ENCODE results near the gene COPG1.

DNA sequence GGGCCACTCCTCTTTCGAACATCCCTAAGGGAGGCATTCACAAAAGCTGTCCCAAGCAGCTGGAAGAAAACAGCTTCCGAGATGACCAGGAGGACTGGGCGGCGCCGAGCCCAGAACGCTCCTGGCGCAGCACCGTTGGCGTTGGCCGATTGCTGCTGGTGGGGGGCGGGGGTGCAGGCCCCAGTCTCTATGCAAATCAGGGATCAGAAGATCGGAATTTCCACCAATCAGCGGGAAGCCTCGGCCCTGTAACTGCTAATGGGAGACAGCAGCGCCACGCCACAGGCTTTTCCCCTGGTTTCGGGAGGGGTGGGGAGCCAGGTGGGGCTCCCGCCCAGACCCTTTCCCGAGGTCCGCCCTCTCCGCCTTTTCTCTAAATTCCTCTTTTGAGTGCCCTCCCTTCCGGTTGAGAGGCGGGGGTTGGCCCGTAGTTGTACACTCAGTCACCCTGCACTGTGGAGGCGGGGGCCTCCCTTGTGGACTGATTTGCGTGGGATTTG lies 56.2 kb downstream of the COPG1 start:
- TF ChIP-seq CTCF (IDR thresholded peaks at IDR 0.05) = no peak
- no peak for TF ChIP-seq POLR2AphosphoS5 (IDR thresholded peaks at IDR 0.05; ENCODE audit: low read depth, low read length)
- TF ChIP-seq TCF7L2 (IDR thresholded peaks at IDR 0.05; ENCODE audit: low read depth, low read length) = no peak
- TF ChIP-seq, protein P1, sequence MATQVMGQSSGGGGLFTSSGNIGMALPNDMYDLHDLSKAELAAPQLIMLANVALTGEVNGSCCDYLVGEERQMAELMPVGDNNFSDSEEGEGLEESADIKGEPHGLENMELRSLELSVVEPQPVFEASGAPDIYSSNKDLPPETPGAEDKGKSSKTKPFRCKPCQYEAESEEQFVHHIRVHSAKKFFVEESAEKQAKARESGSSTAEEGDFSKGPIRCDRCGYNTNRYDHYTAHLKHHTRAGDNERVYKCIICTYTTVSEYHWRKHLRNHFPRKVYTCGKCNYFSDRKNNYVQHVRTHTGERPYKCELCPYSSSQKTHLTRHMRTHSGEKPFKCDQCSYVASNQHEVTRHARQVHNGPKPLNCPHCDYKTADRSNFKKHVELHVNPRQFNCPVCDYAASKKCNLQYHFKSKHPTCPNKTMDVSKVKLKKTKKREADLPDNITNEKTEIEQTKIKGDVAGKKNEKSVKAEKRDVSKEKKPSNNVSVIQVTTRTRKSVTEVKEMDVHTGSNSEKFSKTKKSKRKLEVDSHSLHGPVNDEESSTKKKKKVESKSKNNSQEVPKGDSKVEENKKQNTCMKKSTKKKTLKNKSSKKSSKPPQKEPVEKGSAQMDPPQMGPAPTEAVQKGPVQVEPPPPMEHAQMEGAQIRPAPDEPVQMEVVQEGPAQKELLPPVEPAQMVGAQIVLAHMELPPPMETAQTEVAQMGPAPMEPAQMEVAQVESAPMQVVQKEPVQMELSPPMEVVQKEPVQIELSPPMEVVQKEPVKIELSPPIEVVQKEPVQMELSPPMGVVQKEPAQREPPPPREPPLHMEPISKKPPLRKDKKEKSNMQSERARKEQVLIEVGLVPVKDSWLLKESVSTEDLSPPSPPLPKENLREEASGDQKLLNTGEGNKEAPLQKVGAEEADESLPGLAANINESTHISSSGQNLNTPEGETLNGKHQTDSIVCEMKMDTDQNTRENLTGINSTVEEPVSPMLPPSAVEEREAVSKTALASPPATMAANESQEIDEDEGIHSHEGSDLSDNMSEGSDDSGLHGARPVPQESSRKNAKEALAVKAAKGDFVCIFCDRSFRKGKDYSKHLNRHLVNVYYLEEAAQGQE (IDR thresholded peaks at IDR 0.05; ENCODE audit: insufficient read depth in 1 of 2, low read depth in 2 of 2, low read length in 1 of 2) = no peak
- TF ChIP-seq SIN3A (IDR thresholded peaks at IDR 0.05; ENCODE audit: borderline replicate concordance, insufficient read depth, low read depth, low read length) = no peak

Data from Panc1 (cell line).